Astrocyte (in vitro differentiated cells and primary cell): ENCODE data around the gene RUNX3.

Source experiments
- CTCF ChIP-seq: IDR thresholded peaks from 2 replicates; pipeline ENCODE4 v1.5.1; 2011; ENCODE audit warnings: low read depth, mild to moderate bottlenecking, inconsistent platforms, low read length, moderate library complexity; ENCODE audit not compliant: insufficient read depth
- EZH2 ChIP-seq: IDR thresholded peaks from 2 replicates; pipeline ENCODE4 v1.6.1; 2012; ENCODE audit warnings: mild to moderate bottlenecking, low read length, inconsistent platforms; ENCODE audit not compliant: insufficient read depth

GRCh38 chr1:24905355-24905978 is 24.6 kb downstream of the RUNX3 start:
- TF ChIP-seq CTCF (no peak), EZH2 (no peak)
